AG04449 (cell line): ENCODE results near the gene REG1B.

Experiments used
- CTCF ChIA-PET: fragments of 350-600 bp; formaldehyde crosslinking; extraction: SDS; loops from one replicate; lab custom pipeline; 2021; ENCODE audit warnings: antibody characterized with exemption; lab: Yijun Ruan, JAX
- POLR2A ChIA-PET: fragments of 400-600, 350-600 bp; formaldehyde crosslinking; extraction: SDS; loops from one replicate; lab custom pipeline; 2020; ENCODE audit warnings: antibody characterized with exemption, inconsistent platforms; lab: Yijun Ruan, JAX
- DNase-seq: peaks from one replicate; pipeline ENCODE4 v3.0.0-alpha.2; 2010; ENCODE audit warnings: low read depth, low spot score
- H3K4me3 ChIP-seq: 2 replicates; pipeline ENCODE4 v1.5.1; 2011; ENCODE audit warnings: low read depth, mild to moderate bottlenecking, control low read depth, low read length
- CTCF ChIP-seq: IDR thresholded peaks from one replicate; pipeline ENCODE4 v1.5.1; 2011; ENCODE audit warnings: mild to moderate bottlenecking, moderate library complexity, low read length, control low read depth, inconsistent platforms; ENCODE audit not compliant: insufficient read depth; ENCODE audit errors: missing control alignments

The REG1B gene

DNA sequence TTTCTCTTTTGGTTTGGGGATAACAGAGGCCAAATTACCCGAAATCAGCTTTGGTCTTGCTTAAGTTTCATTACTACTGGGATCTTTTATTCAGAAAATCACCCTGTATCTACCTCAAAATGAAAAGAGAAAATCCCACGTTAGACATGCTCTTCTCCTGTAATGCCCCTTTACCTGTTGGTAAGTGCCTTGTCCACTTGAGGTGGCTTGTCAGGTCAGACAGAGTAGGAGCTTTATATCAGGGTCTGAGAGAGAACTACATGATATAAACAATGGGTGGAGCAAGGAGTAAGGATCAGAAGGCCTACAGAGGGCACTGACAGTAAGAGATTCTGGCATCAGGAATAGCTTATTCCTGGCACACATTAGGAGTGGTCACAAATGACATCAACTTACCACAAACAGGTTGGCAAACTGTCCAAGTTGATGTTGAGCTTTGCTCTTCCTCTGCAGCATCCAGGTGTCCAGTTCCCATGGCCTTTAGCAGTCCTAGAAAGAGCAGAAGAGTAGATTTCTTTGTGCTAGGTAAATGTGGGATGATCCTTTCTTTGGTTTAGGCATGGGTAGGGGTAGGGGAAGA, at the start of gene REG1B:
TSS of gene REG1B (minus strand) at position 209 of the 580 bp plus-strand sequence. CDS start 381 bp downstream, outside the sequence.
- CTCF ChIA-PET, result no interaction called here
- POLR2A ChIA-PET, result no interaction called here
- DNase-seq, result no peak
- no peak for TF ChIP-seq CTCF
- H3K4me3 ChIP-seq, result no peak within 1 kb of the TSS

DNA sequence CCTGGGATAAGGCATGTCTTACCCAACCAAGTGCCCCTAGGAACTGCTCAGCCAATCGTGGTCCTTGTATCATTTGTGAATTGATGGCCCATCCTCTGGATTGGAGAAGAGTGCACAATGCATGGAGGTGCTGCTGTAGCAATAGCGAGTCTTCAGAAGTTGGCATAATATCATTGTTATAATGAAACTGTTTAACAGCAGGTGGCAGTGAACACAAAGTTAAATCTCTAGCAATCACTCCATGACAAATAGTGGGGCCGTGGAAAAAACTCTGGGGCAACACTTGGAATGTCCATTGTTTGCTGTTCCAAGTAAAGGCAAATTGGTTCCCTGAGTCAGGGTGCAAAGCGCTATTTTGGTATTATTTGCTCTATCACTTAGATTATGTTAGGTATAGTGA, 43.9 kb upstream of the REG1B start:
- H3K4me3 ChIP-seq, result no peak overlapping the region
- no peak for TF ChIP-seq CTCF
- POLR2A ChIA-PET, result no interaction called here
- DNase-seq, result no peak
- CTCF ChIA-PET, result no interaction called here

- H3K4me3 ChIP-seq, result no peak overlapping the region
- POLR2A ChIA-PET, result no interaction called here
- CTCF ChIA-PET, result no interaction called here
- DNase-seq, result no peak
- no peak for TF ChIP-seq CTCF
Measured at GRCh38 chr2:79129804-79130203, 42.0 kb upstream of the REG1B start.

DNA sequence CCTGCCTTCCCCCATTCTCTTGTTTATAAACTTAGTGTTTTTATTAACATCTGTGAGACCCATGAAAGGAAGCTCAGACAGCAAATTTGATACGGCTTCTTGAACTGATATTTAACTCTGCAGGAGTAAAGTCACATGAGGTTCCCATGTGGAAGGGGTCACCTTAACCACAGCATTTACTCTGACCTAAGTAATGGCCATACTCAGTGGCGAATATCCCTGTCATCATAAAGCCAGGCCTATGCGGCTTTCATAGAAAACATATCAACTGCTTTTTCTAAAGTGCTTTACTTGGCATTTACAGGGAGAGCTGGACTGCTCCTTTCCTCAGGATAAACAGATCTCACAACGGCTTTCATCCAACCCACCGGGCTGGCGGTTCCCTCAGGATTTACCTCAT, 41.5 kb upstream of the REG1B start:
- CTCF ChIA-PET, result no interaction called here

DNA sequence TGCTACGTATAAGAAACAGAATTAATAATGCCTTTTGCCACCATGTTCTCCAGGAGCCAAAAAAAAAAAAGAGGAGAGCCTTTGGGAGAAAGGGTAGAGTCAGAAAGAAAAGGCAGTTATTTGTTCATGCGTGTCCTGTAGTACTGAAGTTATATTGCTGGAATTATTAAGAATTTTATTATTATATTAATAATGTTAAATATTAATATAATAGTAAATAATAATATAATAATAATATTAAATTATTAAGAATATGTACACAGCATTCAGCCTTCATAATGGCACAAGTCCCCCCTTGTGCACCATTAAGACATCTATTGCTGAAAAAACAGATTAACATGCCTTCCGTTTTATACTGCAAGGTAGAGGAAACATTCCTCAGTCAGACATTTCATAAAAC, 40.6 kb upstream of the REG1B start:
- ChIA-PET POLR2A (no interaction called here), CTCF (no interaction called here)
- no peak overlapping the region for H3K4me3 ChIP-seq
- no peak for DNase-seq
- no peak for TF ChIP-seq CTCF

More for the DNA sequence above, 41.5 kb upstream of the REG1B start:
- TF ChIP-seq CTCF, result no peak
- H3K4me3 ChIP-seq, result no peak overlapping the region
- DNase-seq, result no peak
- POLR2A ChIA-PET, result no interaction called here

DNA sequence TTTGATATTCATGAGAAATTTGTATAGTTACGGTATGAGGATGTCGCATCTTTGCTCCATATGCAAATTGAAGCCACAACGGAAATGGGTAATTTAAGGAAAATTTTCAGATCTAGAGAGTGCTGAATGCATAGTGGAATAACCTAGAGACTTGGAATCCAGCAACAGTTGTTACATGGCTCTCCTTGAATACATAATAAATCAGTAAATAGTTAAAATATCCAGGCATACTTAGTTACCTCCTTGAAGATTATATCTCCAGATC, 37.9 kb upstream of the REG1B start:
- no peak for TF ChIP-seq CTCF

More for the DNA sequence above, 37.9 kb upstream of the REG1B start:
- POLR2A ChIA-PET, result no interaction called here
- no peak overlapping the region for H3K4me3 ChIP-seq
- no peak for DNase-seq
- CTCF ChIA-PET, result no interaction called here
